GM12873 (cell line): ENCODE data around the gene VEGFA.

ENCODE experiments used
- TF ChIP-seq, protein P1 (sequence below): IDR thresholded peaks from 2 replicates; pipeline ENCODE4 v1.5.1; 2012; ENCODE audit warnings: low read depth, mild to moderate bottlenecking, moderate library complexity, low read length, control low read depth; ENCODE audit not compliant: insufficient read depth; ENCODE audit errors: missing control alignments

The VEGFA gene

DNA sequence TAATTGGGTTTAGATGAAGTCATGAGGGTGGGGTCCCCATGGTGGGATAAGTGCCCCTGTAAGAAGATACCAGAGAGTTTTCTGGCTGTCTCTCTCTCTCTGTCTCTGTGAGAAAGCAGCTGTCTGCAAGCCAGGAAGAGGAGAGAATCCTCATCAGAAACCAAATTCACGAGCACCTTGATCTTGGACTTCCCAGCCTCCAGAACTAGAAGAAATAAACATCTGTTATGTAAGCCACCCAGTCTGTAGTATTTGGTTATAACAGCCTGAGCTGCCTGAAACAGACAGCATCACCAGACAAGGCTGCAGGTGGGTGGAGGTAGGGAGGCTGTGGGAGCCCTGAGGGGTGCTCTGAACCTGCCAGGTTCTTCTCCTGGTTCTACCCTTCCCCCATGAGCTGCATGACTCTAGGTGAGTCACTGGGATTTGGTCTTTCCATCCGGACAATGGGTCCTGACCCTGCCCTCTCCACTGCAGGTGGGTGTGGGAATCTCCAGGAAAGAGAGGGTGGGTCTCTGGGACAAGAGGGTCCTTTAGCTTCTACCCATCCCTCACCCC, 34.3 kb upstream of the VEGFA start:
- TF ChIP-seq, protein P1, sequence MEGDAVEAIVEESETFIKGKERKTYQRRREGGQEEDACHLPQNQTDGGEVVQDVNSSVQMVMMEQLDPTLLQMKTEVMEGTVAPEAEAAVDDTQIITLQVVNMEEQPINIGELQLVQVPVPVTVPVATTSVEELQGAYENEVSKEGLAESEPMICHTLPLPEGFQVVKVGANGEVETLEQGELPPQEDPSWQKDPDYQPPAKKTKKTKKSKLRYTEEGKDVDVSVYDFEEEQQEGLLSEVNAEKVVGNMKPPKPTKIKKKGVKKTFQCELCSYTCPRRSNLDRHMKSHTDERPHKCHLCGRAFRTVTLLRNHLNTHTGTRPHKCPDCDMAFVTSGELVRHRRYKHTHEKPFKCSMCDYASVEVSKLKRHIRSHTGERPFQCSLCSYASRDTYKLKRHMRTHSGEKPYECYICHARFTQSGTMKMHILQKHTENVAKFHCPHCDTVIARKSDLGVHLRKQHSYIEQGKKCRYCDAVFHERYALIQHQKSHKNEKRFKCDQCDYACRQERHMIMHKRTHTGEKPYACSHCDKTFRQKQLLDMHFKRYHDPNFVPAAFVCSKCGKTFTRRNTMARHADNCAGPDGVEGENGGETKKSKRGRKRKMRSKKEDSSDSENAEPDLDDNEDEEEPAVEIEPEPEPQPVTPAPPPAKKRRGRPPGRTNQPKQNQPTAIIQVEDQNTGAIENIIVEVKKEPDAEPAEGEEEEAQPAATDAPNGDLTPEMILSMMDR, result no peak

DNA sequence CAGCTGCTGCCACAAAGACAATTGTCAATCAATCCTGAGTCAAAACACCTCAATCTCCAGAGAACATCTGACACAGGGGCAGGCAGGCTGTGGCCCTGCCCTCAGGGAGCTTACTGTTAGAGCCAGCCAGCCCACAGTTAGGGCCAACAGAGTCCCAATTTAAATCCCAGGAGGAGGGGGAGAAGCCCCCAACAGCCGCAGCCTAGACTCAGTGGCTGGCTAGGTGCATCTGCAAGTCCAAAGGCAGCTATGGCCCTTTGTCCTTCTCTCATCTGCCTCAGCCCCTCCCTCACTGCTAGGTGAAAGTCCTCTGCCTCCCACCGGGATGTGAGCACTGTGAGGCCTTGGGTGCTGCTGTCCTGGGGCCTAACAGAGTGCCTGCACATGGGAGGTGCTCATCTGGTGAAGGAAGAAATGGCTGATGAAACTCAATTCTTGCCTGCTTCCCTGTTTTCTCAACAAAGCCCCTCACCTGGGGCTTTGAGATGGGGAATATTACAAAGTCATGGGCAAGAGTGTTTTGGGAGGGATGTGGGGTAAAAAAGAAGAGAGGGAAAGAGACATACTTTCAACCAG, 33.7 kb upstream of the VEGFA start:
- TF ChIP-seq, protein P1, result no peak

DNA sequence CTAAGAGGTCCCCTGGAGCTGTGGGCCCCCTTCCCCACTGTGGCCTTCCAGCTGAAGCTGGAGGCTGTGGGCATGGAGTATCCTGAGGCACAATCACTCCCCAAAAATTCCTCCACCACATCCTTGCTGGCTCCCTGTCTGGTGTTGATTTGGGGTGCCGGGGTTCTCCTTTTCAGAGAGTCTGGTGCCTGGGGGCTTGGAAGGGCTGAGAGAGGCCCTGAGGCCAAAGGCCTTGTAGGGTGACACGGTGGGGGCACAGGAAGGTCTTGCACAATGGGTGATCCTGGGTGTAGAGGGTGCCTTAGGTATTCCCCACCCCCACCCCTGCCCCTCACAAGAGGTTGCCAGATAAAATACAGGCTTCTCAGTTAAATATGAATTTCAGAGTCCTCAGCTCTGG, 33.2 kb upstream of the VEGFA start:
- TF ChIP-seq, protein P1, result no peak

DNA sequence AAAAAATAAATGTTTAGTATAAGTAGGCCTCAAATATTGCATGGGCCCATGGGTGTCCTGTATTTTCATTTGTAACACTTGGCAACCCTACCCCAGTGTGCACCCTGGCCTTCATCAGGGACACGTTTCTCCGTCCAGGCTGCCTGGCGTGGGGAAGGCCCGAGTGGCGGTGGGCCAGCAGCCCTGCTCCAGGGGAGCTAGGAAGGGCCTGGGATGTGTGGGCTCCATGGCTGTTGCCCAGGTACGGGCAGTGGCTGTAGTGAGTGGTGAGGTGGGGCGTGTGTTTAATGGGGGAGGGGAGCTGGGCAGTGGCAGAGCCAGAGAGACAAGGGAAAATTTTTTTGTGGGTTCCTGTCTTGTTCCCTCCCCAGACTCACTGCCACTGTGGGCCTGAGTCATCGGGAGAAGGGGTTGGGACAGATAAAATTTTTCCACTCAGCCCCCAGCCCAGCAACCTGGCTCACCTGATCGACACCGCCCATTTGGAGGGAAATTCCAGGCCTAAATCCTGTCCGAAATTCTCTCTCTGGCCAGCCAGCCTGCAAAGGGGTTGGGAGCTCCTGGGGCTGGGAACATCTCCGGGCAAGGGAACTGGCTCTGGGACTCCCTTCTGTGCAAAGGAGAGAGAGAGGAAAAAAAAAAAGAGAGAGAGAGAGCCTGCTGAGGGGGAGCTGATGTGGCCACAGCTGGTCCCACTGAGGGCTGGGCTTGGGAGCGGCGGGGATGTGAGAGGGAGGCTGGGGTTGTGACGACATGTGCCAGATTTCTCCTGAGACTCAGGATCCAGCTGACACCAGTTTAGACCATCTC, 32.5 kb upstream of the VEGFA start:
- TF ChIP-seq, protein P1, result no peak

DNA sequence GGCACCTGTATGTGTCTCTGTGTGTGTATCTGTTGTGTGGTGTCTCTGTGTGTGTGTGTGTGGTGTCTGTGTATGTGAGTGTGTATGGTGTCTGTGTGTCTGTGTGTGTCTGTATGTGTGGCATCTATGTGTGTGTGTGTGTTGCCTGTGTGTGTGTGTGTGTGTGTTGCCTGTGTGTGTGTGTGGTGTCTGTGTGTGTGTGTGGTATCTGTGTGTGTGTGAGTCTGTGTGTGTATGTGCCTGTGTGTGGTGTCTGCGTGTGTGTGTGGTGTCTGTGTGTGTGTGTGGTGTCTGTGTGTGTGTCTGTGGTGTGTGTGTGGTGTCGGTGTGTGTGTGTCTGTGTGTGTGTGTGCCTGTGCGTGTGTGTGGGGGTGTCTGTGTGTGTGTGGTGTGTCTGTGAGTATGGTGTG, 31.7 kb upstream of the VEGFA start:
- TF ChIP-seq, protein P1, result no peak

DNA sequence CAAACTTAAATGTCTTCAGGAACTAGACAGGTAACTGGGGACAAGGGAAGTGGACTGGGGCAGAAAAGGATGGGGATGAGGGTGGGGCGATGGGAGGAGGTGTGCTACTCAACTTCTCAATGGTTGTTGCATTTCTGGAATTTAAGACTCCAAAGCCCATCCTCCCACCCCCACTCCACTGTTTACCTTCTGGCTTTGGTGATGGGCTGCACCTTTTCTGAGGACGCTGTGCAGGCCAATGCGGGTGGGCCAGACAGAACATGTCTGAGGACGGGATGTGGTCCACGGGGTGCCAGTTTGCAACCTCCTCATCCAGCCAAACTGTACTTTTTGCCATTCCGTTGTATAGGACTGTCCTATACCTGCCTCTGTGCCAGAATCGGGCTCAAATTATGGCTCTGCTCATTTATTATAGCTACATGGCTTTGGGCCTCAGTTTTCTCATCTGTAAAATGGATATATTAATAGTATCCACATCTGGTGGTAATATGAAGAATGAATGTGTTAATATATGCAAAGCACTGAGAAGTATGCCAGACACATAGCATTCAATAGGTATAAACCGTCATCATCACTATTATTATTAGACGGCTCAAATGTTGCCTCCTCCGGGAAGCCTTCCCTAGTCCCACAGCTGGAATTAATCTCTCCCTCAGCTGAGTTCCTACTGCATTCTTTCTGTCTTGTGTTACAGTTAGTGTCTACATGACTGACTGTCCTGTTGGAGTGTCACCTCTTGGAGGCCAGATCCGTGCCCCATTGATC, 31.0 kb upstream of the VEGFA start:
- TF ChIP-seq, protein P1, result no peak

DNA sequence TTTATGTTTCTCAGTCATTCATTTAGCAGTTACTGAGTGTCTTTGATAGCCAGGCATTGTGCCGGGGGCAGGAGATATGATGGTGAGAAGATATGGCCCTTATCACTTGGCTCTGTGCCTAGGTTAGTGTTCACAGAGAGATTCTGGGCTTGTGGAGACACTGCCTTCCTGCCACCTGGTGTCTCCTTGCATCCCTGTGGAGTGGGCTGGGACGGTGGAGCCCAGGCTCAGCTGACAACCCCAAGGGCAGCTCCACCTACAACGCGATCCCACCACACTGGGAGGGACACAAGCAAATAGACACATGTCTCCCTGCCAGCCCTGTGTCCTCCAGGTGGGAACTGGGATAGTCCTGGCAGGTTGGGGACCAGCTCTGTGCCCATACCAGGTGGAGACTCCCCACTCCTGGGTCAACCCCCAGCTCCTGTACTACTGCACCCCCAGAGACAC, 30.3 kb upstream of the VEGFA start:
- TF ChIP-seq, protein P1, result no peak
